Trophoblast cell (in vitro differentiated cells and primary cell): ENCODE results near the gene CARD10.

ENCODE experiments used
- DNase-seq, 2 donors: peaks; one replicate each; pipeline ENCODE4 v3.0.0-alpha.2; 2016
- H2AFZ ChIP-seq: 2 replicates; pipeline ENCODE4 v1.6.1; 2013; ENCODE audit warnings: low read length, moderate library complexity, mild to moderate bottlenecking; ENCODE audit not compliant: insufficient read depth, poor library complexity
- H2AK5ac ChIP-seq: 2 replicates; pipeline ENCODE4 v1.6.1; 2013; ENCODE audit warnings: mild to moderate bottlenecking, low read length
- H2BK120ac ChIP-seq: 2 replicates; pipeline ENCODE4 v1.6.1; 2013; ENCODE audit warnings: low read length, mild to moderate bottlenecking, moderate library complexity; ENCODE audit not compliant: insufficient read depth, poor library complexity
- H2BK12ac ChIP-seq: 2 replicates; pipeline ENCODE4 v1.6.1; 2013; ENCODE audit warnings: mild to moderate bottlenecking, low read length, moderate library complexity
- H2BK5ac ChIP-seq: 2 replicates; pipeline ENCODE4 v1.6.1; 2013; ENCODE audit warnings: low read length, low read depth, moderate library complexity, mild to moderate bottlenecking; ENCODE audit not compliant: poor library complexity
- H3K14ac ChIP-seq: 2 replicates; pipeline ENCODE4 v1.6.1; 2013; ENCODE audit warnings: mild to moderate bottlenecking, low read length
- H3K18ac ChIP-seq: 2 replicates; pipeline ENCODE4 v1.6.1; 2013; ENCODE audit warnings: mild to moderate bottlenecking, low read length
- H3K23ac ChIP-seq: 2 replicates; pipeline ENCODE4 v1.6.1; 2013; ENCODE audit warnings: low read length
- H3K27ac ChIP-seq: 2 replicates; pipeline ENCODE4 v1.5.1; 2013; ENCODE audit warnings: low read depth, mild to moderate bottlenecking, inconsistent platforms, low read length, moderate library complexity
- H3K27me3 ChIP-seq: 2 replicates; pipeline ENCODE4 v1.6.1; 2013; ENCODE audit warnings: inconsistent platforms, mild to moderate bottlenecking, low read length, moderate library complexity; ENCODE audit not compliant: insufficient read depth
- H3K36me3 ChIP-seq, 2 experiments: 1 replicate in 1 of 2; 2 replicates in 1 of 2; pipeline ENCODE4 v1.6.1; 2013; ENCODE audit warnings: low read length in 2 of 2, mild to moderate bottlenecking in 2 of 2, moderate library complexity in 1 of 2; ENCODE audit not compliant: insufficient read depth in 2 of 2, control insufficient read depth in 1 of 2
- H3K4ac ChIP-seq: 2 replicates; pipeline ENCODE4 v1.6.1; 2013; ENCODE audit warnings: low read depth, mild to moderate bottlenecking, low read length, moderate library complexity
- H3K4me1 ChIP-seq, 2 experiments: 1 replicate in 1 of 2; 2 replicates in 1 of 2; pipeline ENCODE4 v1.6.1; 2013; ENCODE audit warnings: low read length in 2 of 2, mild to moderate bottlenecking in 2 of 2, moderate library complexity in 1 of 2; ENCODE audit not compliant: insufficient read depth in 2 of 2, control insufficient read depth in 1 of 2
- H3K4me2 ChIP-seq: 2 replicates; pipeline ENCODE4 v1.6.1; 2013; ENCODE audit warnings: inconsistent platforms, mild to moderate bottlenecking, low read length, moderate library complexity
- H3K4me3 ChIP-seq: 2 replicates; pipeline ENCODE4 v1.5.1; 2013; ENCODE audit warnings: mild to moderate bottlenecking, low read depth, low read length, inconsistent platforms
- H3K79me1 ChIP-seq: one replicate; pipeline ENCODE4 v1.6.1; 2013; ENCODE audit warnings: low read length
- H3K79me2 ChIP-seq: 2 replicates; pipeline ENCODE4 v1.6.1; 2013; ENCODE audit warnings: low read length, mild to moderate bottlenecking; ENCODE audit not compliant: control insufficient read depth, insufficient read depth, poor library complexity
- H3K9ac ChIP-seq: 2 replicates; pipeline ENCODE4 v1.6.1; 2013; ENCODE audit warnings: mild to moderate bottlenecking, low read length
- H3K9me3 ChIP-seq: 2 replicates; pipeline ENCODE4 v1.6.1; 2013; ENCODE audit warnings: low read depth, mild to moderate bottlenecking, control low read depth, inconsistent platforms, low read length; ENCODE audit not compliant: insufficient read depth
- H4K12ac ChIP-seq: 2 replicates; pipeline ENCODE4 v1.6.1; 2013; ENCODE audit warnings: low read depth, mild to moderate bottlenecking, low read length, moderate library complexity
- H4K8ac ChIP-seq: 2 replicates; pipeline ENCODE4 v1.6.1; 2013; ENCODE audit warnings: low read depth, mild to moderate bottlenecking, low read length, moderate library complexity
- H4K91ac ChIP-seq: one replicate; pipeline ENCODE4 v1.6.1; 2013; ENCODE audit warnings: low read depth, mild to moderate bottlenecking, low read length, moderate library complexity
- WGBS: extraction: QIAGEN DNeasy Blood & Tissue Kit; methylation state at CpG from one replicate; pipeline ENCODE4 v1.1.7; 2013; ENCODE audit warnings: missing lambda C conversion rate; ENCODE audit not compliant: insufficient read length, insufficient coverage; ENCODE audit errors: extremely low coverage; 5-methylcytosine and 5-hydroxymethylcytosine counted together

CARD10 gene

GRCh38 chr22:37442537-37442936 lies 76.7 kb downstream of the CARD10 start:
- H3K79me2 ChIP-seq = no peaks in the 10 kb centered on the region
- H3K23ac ChIP-seq = no peak overlapping the region
- no peak overlapping the region for H3K4me3 ChIP-seq
- H3K4me1 ChIP-seq = no peaks in the 10 kb centered on the region
- H3K79me1 ChIP-seq = no peaks in the 10 kb centered on the region
- no peak overlapping the region for H2AK5ac ChIP-seq
- no peak overlapping the region for H4K12ac ChIP-seq
- no peak overlapping the region for H3K4ac ChIP-seq
- H2BK120ac ChIP-seq = no peak overlapping the region
- WGBS = no CpG with 5 or more reads among the region's 2 CpGs
- no peak overlapping the region for H3K9ac ChIP-seq
- H4K8ac ChIP-seq = no peak overlapping the region
- peaks cover 4% of the 10 kb centered on the region for H3K9me3 ChIP-seq
- no peak overlapping the region for H3K27ac ChIP-seq
- H4K91ac ChIP-seq = no peak overlapping the region
- H2BK12ac ChIP-seq = no peak overlapping the region
- H2BK5ac ChIP-seq = no peak overlapping the region
- H2AFZ ChIP-seq = no peak overlapping the region
- H3K27me3 ChIP-seq = no peaks in the 10 kb centered on the region
- no peak overlapping the region for H3K18ac ChIP-seq
- no peak overlapping the region for H3K4me2 ChIP-seq
- no peak overlapping the region for H3K14ac ChIP-seq
- H3K36me3 ChIP-seq = no peaks in the 10 kb centered on the region
- no peak for DNase-seq

- no CpG with 5 or more reads among the region's 8 CpGs for WGBS
- Histone ChIP-seq H2BK5ac (no peak overlapping the region), H3K79me2 (no peaks in the 10 kb centered on the region), H2AK5ac (no peak overlapping the region), H4K91ac (no peak overlapping the region), H3K36me3 (no peaks in the 10 kb centered on the region), H3K27ac (no peak overlapping the region), H3K9me3 (peaks cover 4% of the 10 kb centered on the region), H3K23ac (no peak overlapping the region), H3K4me2 (no peak overlapping the region), H3K14ac (no peak overlapping the region), H2BK120ac (no peak overlapping the region), H3K27me3 (no peaks in the 10 kb centered on the region), H3K79me1 (no peaks in the 10 kb centered on the region), H3K4me3 (no peak overlapping the region), H4K12ac (no peak overlapping the region), H2AFZ (no peak overlapping the region), H4K8ac (no peak overlapping the region), H3K4ac (no peak overlapping the region), H2BK12ac (no peak overlapping the region), H3K9ac (no peak overlapping the region), H3K4me1 (no peaks in the 10 kb centered on the region), H3K18ac (no peak overlapping the region)
- DNase-seq = no peak
These were observed 77.1 kb downstream of the CARD10 start for GRCh38 chr22:37442135-37442534.

- no peak overlapping the region for H3K4me2 ChIP-seq
- H3K79me1 ChIP-seq = no peaks in the 10 kb centered on the region
- H4K12ac ChIP-seq = no peak overlapping the region
- no peak overlapping the region for H3K9ac ChIP-seq
- no peak overlapping the region for H3K4me3 ChIP-seq
- H2BK12ac ChIP-seq = no peak overlapping the region
- H3K36me3 ChIP-seq = no peaks in the 10 kb centered on the region
- no peaks in the 10 kb centered on the region for H3K4me1 ChIP-seq
- WGBS = no CpG with 5 or more reads among the region's 4 CpGs
- H3K23ac ChIP-seq = no peak overlapping the region
- no peak overlapping the region for H2AK5ac ChIP-seq
- no peak overlapping the region for H3K18ac ChIP-seq
- no peak overlapping the region for H4K8ac ChIP-seq
- H3K79me2 ChIP-seq = no peaks in the 10 kb centered on the region
- no peak overlapping the region for H3K14ac ChIP-seq
- no peak for DNase-seq
- H2BK120ac ChIP-seq = no peak overlapping the region
- H2BK5ac ChIP-seq = no peak overlapping the region
- no peak overlapping the region for H2AFZ ChIP-seq
- H4K91ac ChIP-seq = no peak overlapping the region
- no peak overlapping the region for H3K27ac ChIP-seq
- no peaks in the 10 kb centered on the region for H3K27me3 ChIP-seq
- peaks cover 4% of the 10 kb centered on the region for H3K9me3 ChIP-seq
- H3K4ac ChIP-seq = no peak overlapping the region
These were observed 78.3 kb downstream of the CARD10 start for GRCh38 chr22:37440875-37441274.
